GM21576 (cell line): Measurements from ENCODE around the gene TYRP1.
"Not testable (repeated sequence)": the region's sequence is repeated elsewhere in the genome, so short reads cannot be mapped to it uniquely, and the experiment has no call there.

Source experiments
- ATAC-seq: cut with Tn5 transposase; IDR thresholded peaks from one replicate; pipeline ENCODE4 v1.9.1; 2021; ENCODE audit warnings: mild to moderate bottlenecking, moderate library complexity; ENCODE audit not compliant: unreplicated experiment

The TYRP1 gene

GRCh38 chr9:12693141-12693540 lies at the start of gene TYRP1:
Gene TYRP1 (plus strand): TSS chr9:12693385. CDS start chr9:12693997, 612 bp downstream.
- ATAC-seq: no peak

GRCh38 chr9:12643686-12644085 lies 49.5 kb upstream of the TYRP1 start:
- ATAC-seq: no peak

- no peak for ATAC-seq
These were observed 44.3 kb upstream of the TYRP1 start for GRCh38 chr9:12648925-12649324.

GRCh38 chr9:12651125-12651524 lies 42.1 kb upstream of the TYRP1 start:
- ATAC-seq: no peak

GRCh38 chr9:12652973-12653372 lies 40.2 kb upstream of the TYRP1 start:
- no peak for ATAC-seq

- no peak for ATAC-seq
These were observed 36.4 kb upstream of the TYRP1 start for GRCh38 chr9:12656803-12657202.

GRCh38 chr9:12657233-12657632 lies 36.0 kb upstream of the TYRP1 start:
- no peak for ATAC-seq

- ATAC-seq: no peak
These were observed 35.2 kb upstream of the TYRP1 start for GRCh38 chr9:12657998-12658397.

- no peak for ATAC-seq
These were observed 34.5 kb upstream of the TYRP1 start for GRCh38 chr9:12658531-12659209.

GRCh38 chr9:12659220-12659619 lies 34.0 kb upstream of the TYRP1 start:
- ATAC-seq: no peak

GRCh38 chr9:12666813-12667212 lies 26.4 kb upstream of the TYRP1 start:
- no peak for ATAC-seq

- no peak for ATAC-seq
These were observed 25.3 kb upstream of the TYRP1 start for GRCh38 chr9:12667892-12668291.

- ATAC-seq: no peak
These were observed 23.2 kb upstream of the TYRP1 start for GRCh38 chr9:12670006-12670405.

GRCh38 chr9:12674961-12675360 lies 18.2 kb upstream of the TYRP1 start:
- no peak for ATAC-seq

GRCh38 chr9:12677462-12678126 lies 15.6 kb upstream of the TYRP1 start:
- not testable (repeated sequence) for ATAC-seq

GRCh38 chr9:12680341-12680740 lies 12.8 kb upstream of the TYRP1 start:
- ATAC-seq: no peak

GRCh38 chr9:12680757-12681156 lies 12.4 kb upstream of the TYRP1 start:
- no peak for ATAC-seq

- ATAC-seq: no peak
These were observed 11.6 kb upstream of the TYRP1 start for GRCh38 chr9:12681620-12682019.

GRCh38 chr9:12684974-12685373 lies 8.2 kb upstream of the TYRP1 start:
- ATAC-seq: no peak

GRCh38 chr9:12689233-12689632 lies 4.0 kb upstream of the TYRP1 start:
- ATAC-seq: no peak

- ATAC-seq: no peak
These were observed 828 bp downstream of the TYRP1 start for GRCh38 chr9:12694013-12694412.

- ATAC-seq: no peak
These were observed 2.3 kb downstream of the TYRP1 start for GRCh38 chr9:12695474-12695873.
